HG02588 (cell line): ENCODE measurements around the gene GSG1L.

Experiments used
- ATAC-seq: cut with Tn5 transposase; IDR thresholded peaks from one replicate; pipeline ENCODE4 v1.9.1; 2021; ENCODE audit warnings: mild to moderate bottlenecking, moderate library complexity; ENCODE audit not compliant: unreplicated experiment

GSG1L gene

DNA sequence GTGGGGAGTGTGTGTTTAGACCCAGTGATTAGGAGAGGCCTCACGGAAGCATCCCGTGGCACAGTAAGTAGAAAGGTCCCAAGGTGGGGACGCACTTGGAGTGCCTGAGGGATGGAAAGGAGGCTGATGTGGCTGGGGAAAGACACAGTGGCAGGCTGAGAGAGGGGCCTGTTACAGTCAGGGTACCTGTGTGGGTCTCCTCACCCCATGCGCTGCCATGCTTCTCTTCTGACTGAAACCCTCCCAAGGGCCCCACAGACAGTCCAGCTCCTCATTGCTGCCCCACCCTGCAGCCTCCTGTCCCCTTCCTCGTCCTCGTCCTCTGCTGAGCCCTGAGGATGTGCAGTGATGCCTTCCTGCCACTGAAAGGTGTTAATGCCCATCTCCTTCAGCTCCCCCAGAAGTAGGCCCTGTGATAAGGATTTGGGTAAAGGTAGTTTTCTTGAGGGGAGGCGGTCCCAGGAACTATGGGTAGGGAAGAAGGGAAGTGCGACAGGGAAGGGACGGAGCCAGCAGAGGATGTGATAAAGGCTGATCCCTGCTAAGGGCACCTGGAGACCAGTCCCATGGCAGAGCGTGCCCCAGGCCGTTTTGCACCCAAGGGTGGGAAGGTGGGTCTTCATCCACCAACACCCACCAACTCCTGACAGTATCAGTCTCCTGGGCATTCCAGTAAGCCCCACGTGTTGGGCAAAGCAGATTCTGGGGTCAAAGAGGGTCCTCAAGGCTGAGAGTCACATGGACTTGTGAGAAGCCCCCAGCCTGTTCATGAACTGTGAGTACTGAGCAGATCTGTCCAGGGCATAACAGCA is 237.2 kb downstream of the GSG1L start:
- ATAC-seq: no peak

DNA sequence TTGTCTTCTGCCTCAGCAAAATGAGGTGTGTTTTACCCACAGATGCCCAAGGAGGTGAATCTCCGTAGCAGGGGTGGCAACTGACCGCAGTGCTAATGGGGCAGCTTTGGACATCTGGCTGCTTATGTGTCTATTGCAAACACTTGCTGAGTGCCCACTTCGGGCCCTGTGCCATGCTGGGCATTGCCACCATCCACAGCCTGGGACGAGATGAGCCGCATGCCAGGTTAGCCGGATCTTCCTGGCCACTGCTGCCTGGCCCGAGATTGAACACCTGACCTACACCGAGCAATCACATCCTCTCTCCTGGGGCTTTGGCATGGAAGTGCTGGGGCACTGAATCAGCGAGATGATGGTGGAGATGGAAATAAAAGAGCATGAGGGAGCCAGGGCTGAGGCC is 238.7 kb downstream of the GSG1L start:
- ATAC-seq: no peak

DNA sequence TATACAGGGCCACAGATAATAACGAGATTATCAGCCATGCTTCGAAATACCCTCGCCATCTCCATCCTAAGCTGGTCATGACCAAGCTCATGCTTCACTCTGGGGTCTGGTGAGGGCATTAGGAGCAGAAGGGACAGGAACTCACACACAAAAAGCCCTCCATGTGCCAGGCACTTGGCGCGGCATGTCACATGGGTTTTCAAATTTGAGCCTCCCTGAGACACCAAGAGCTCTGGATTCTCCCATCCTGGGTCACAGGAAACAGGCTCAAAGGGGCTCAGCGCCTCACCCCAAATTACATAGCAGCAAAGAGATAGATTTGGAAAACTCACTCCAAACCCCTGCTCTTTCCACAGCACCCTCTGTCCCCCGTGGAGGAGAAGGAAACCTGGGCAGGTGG is 239.5 kb downstream of the GSG1L start:
- no peak for ATAC-seq

DNA sequence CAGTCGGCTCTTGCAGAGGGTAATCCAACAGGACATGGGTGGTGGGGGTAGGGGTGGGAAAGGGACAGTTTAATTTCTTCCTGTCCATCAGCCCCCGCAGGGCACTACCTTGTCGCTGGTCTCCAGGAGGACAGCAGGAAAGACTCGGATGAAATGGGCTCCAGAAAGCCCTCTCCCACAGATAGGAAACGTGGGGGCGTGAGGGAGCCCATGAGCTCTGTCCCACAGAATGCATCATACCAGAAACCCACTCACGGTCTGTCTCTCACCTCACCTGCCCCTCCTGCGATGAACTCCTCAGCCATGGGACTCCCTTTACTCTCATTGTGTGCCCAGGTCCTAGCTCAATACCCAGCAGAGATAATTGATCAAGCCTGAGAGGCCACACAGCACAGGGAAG is 240.1 kb downstream of the GSG1L start:
- ATAC-seq: no peak

DNA sequence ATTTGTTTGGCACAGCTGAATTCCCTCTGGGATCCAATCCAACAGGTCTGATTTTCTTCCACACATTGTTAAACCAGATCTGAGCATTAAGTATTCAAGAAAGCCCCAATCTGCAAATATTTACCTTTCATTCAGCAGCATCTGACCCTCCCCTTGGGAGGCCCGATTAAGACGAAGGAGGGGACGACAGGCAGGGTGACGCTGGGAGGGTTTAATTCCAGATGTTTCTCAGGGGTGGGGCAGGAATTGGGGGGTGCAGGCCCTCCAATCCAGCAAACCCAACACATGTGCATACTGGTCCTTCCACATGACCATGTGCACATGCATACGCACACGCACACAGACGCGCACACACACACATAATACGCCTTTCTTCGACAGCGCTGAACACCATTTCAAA is 240.5 kb downstream of the GSG1L start:
- no peak for ATAC-seq

DNA sequence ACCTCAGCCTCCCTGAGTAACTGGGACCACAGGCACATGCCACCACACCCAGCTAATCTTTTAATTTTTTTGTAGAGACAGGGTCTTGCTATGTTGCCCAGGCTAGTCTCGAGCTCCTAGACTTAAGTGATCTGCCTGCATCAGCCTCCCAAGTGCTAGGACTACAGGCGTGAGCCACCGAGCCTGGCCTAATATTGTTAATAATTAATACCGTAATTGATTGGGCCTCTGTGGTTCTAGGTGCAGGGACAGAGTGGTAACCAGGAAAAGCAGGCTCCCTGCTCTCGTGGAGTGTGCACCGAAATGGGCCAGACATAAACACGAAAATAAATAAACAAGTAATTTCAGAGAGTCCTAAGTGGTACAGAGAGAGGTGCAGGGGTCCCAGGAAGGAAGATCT is 241.0 kb downstream of the GSG1L start:
- no peak for ATAC-seq

DNA sequence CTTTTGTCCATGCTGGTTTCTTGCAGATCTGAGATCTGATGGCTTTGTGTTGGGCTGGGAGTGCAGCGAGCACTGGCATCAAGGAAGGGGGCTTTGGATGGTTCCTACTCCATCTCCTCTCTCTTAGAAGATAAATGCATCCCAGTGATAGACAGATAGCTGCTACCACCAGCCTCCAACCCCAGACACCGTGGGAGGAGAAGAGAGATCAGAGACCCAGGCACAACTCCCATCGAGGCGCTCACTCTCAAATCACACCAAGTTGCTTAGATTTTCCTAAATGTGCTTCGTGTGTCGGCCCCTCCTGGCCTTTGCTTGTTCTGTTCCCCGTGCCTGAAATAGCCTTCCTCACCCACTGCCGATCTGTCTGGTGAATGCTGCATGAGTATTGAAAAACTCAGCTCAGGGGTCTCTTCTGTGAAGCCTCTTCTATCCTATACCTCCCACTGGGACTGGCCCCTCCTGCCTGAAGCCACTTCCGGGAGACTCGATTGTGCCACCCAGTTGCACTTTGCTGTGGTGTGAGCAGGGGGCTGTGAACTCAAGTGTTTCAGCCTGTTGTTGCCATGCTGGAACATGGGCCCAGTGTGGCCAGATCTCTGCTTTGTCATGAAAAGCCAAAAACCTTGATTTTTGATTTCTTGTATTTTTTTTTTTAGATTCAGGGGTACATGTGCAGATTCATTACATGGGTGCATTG is 242.7 kb downstream of the GSG1L start:
- ATAC-seq: no peak

DNA sequence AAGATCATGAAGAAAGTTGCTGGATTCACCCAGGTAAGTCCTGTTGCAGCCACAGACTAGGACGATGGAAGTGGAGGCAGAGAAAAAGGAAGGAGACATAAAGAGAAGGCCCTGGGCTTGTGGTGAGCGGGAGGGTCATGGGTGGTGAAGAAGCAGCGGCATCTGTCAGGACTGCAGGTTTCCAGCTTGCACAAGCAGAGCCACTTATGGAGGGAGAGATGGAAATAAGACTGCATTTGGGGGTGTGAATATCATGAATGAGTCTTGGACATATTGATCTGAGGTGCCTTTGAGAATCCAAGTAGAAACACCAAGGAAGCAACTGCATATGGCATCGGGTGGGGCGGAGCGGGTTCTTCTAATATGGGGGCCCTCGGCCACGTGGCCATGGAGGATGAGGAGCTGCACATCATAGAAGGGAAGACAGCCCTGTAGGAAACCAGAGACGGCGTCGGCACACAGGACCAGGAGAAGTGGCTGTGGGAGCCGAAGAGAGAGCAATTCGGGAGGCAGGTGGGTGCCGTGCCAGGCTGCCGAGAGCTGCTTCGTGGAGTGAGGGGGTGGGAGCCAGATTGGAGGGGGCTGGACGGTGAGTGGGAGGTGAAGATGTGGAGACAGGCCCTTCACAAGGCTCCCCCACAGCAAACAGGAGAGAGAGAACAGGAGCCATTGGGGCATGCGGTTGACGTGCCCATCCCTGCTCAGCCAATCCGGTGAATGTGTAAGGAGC is 243.5 kb downstream of the GSG1L start:
- ATAC-seq: no peak

DNA sequence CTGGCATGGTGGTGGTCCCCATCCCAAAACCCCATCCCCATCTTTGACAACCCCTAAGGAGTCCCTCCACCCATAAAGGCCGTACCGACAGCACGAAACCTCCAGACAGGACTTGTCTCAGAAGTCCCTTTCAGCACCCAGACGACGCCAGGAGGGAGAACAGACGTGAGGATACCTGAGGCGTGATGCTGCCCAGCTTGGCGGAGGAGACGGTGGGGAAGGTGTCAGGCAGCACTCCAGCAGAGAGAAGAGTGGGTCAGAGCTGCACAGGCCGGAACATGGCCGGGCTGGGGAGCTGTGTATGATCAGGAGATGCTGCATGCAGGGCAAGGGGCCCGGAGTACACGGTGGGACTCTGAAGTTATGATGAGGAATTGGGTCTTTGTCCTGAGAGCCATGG is 244.2 kb downstream of the GSG1L start:
- no peak for ATAC-seq

DNA sequence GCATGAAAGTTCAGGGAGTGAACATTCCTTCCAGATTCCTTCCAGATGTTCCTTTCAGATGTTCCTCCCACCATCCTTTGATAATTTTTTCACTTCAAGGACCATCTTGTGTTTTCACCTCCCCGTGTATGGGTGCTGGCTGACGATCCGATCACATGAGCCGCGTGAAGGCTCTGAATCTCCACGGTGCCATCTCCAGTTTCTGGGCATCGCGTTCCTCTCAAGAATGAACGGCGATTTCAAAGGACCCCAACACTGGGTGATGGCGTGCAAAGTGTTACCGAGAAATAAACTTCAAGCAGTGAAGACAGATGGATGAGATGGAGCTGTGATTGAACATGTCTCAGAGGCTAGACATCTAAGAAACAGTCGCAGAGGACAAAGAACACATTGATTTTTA is 245.3 kb downstream of the GSG1L start:
- no peak for ATAC-seq

DNA sequence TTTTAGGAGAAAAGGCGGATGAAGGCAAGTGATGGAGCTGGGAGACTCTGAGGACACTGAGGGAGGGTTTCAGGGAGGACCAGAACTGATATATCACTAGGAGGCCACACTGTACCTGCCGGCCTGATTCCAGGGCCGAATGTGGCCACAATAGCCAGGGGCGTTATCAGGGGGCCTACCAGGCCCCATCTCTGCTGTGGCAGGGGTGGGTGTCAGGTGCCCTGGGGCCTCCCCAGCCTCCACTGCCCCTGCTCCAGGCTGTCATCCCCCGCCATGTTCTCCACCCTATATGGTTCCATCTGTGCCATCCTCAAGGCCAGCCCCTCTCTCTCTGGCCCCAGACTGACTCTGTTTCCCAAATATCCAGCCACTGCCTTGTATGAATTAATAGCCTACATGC is 246.5 kb downstream of the GSG1L start:
- ATAC-seq: no peak

DNA sequence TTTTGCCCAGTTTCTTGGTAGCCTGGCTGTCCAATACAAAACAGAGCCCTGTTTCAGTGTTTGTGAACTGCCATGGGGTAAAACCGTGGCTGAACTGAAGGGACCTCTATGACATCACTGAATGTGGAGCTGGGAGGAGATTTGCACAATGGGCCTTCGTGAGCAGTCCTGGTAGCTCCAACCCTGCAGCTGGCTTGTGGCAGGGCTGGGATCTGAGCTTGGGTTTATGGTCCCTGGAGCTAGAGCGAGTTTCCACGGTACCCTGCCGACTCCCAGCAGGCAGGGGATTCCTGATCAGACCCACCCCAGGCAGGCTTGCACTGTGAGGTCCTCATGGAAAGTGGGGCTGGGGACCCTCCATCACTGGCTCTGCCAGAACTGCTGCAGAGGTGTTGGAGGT is 247.0 kb downstream of the GSG1L start:
- no peak for ATAC-seq

DNA sequence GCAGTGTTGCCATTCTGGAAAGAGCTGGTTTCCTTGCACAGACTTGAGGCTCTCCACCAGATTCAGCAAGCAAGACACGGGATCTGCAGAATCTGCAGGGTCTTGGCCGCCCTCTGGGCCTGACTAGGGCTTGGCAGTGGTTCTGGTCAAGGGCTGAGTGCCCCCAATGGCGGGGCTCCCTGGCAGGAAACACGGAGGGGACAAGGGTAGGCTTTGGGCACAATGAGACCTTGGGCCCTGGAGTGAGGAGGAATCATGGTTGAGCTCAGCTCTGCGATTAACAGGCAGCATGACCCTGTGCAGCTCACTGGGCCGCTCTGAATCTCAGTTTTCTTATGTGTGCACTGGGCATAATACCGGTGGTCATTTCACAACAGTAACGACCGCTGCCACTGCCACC is 249.9 kb downstream of the GSG1L start:
- ATAC-seq: no peak

DNA sequence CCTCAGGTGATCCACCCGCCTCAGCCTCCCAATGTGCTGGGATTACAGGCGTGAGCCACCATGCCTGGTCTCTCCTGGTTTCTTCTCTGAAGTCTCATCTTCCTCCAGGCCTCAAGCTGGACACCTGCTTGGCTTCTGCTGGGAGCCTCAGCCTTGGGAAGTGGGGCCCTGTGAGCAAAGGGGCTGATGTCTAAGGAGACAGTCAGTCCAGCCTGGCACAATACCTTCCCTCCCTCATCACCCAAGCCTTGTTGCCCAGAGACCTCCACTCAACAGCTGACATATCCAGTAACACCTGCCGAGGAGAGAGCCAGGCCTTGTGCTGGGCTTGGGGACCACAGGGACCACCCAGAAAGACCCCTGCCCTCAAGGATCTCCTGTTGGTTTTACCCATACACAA is 251.6 kb downstream of the GSG1L start:
- no peak for ATAC-seq

DNA sequence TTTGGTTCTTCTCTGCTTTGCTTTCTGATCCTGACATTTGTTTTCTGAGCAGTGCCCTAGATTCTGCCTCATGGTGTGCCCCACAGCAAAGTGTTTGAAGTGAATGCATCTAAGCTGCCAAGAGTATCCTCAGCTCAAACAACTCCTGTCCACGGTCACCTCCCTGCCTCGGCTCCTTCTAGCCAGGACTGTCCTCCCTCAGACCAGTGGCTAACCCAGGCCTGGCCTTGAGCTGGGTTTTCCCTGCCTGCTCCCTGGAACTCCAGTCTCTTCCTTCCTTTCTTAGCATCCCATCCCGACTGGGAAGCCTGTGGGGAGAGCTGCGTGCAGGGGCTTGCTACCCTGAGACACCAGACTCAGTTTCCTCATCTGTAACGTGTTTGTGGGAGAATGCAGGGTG is 256.5 kb downstream of the GSG1L start:
- no peak for ATAC-seq

DNA sequence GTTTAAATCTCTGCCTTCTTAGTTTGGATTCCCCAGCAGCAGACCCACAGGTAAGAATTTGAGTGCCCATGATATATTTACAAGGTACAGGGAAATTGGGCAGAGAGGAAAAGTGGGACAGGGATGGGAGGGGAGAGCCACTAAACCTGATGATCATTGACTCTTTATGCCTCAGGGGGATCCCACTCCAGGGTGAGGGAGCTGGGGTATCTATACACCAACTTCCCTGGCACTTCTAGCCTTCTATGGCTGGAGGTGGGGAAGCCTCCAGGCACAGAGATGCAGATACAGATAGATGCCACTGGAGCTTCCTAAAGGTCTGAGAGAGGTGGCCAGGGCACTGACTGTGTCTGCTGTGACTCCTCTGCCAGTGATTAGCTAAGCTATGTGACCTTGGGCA is 257.1 kb downstream of the GSG1L start:
- no peak for ATAC-seq

DNA sequence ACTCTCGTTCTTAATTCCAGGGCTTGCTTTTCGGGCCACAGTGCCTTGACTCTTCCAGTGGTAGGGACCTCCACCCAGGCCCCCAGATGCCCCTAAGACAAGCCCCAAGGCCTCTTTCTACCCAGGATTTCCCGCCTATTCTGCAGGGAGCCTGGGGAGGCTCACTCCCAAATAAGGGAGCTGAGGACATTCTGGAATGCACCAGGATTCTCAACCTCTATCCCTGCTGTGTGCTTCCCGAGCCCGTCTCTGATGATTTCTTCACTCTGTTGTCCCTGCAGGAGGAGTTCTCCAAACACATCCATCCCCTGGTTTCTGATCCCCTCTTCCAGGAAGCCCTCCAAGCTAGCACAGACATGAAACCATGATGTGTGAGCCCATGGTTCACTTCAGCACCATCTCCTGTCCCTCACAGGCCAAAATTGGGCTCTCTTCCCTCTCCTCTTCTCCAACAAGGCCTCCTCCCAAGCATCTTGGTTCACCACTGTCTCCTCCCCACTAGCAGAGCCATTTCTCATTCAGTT is 257.6 kb downstream of the GSG1L start:
- ATAC-seq: no peak

DNA sequence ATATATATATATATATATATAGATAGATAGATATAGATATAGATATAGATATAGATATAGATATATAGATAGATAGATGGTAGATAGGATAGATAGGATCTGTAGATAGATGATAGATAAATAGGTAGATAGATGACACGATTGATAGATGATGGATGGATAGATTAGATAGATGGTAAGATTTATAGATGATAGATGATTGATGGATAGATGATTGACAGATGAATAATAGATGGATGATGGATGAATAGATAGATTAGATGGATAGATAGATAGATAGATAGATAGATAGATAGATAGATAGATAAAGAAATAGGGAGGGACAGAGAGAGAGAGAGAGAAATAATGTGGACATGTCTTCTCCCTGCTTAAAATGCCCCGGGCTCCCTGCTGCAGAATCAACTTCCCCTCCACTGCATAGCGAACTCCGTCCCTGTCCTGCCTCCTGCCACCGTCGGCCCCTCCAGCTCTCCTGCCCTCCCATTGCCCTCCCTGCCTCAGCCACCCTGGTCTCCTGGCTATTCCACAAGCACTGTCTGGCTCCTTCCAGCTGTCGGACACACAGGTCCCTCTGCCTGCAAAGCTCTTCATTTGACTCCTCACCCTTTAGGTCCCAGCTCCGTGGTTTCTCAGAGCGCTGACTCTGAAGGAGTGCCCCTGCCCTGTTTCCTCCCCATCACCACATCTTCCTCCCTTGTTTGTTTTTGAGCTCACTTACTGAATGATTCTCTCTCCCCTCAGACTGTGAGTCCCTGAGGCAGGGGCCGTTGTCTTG is 259.6 kb downstream of the GSG1L start:
- ATAC-seq: no peak

DNA sequence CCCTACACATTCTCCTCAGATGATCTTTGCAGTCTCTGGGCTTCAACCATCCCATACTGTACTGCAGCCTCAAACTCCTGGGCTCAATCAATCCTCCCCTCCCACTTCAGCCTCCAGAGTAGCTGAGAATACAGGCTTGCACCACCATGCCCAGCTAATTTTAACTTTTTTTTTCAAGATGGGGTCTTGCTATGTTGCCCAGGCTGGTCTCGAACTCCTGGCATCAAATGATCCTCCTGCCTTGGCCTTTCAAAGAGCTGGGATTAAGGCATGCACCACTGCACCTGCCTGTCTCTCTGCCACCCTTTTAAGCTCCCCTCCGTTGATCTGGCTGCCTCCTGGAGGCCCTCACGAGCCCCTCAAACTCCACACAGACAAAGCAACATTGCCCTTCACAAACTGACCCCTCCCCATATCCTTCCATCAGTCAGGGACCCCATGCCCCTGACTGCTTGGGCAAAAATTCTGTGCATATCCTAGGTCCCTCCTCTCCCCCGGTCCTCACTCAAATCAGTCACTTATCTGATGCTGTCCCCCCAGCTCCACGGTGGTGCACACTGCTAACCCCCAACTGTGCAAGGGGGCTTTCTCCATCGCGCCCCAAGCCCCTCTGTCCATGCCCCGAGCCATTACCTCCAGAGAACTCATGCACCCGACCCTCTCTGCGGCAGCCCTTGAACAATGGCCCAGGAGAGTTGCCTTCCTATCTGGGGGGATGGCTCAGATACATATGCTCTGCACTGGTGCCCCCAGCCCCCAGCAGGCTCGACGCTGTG is 260.7 kb downstream of the GSG1L start:
- ATAC-seq: no peak

DNA sequence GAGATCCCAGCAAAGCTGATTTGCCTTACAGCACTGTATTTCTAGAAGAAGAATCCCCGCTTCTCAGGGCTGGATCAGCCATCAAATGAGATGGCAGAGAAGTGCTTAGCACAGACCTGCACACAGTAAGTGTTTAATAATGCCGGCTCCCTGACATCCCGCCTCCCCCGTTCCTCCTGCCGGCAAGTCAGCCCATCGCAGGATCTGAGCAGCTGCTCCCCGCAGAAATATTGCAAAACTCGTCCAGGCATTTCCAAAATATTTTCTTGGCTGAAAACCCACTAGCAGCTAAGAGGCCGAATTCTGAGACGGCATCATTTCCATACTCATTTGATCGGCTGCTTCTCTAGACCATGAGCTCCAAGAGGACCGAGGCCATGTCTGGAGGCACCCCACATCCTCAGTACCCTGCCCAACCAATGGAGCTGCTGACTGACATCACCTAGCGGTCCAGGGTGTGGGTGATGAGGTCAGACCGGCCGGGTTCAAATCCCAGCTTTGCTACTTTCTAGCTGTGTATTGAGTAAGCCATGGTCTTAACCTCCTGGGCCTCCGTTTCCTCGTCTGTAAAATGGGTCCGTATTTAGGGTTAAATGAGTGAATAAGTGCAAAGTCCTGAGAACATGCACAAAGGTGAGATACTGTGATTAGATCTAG is 262.1 kb downstream of the GSG1L start:
- no peak for ATAC-seq
